ENCODE measurements around the gene RBM38. TPM values are rescaled to one million over a fixed set of nuclear protein-coding genes. Genes with fewer than 3 reads are reported as not detected.

Gene RBM38
- total and polyA plus RNA-seq, 9 of the 15 experiments (the other 6 are each of a cell fraction or from before 2014, with no cell fraction given): 0.28 to 82.4 (median 33.2) TPM

DNA sequence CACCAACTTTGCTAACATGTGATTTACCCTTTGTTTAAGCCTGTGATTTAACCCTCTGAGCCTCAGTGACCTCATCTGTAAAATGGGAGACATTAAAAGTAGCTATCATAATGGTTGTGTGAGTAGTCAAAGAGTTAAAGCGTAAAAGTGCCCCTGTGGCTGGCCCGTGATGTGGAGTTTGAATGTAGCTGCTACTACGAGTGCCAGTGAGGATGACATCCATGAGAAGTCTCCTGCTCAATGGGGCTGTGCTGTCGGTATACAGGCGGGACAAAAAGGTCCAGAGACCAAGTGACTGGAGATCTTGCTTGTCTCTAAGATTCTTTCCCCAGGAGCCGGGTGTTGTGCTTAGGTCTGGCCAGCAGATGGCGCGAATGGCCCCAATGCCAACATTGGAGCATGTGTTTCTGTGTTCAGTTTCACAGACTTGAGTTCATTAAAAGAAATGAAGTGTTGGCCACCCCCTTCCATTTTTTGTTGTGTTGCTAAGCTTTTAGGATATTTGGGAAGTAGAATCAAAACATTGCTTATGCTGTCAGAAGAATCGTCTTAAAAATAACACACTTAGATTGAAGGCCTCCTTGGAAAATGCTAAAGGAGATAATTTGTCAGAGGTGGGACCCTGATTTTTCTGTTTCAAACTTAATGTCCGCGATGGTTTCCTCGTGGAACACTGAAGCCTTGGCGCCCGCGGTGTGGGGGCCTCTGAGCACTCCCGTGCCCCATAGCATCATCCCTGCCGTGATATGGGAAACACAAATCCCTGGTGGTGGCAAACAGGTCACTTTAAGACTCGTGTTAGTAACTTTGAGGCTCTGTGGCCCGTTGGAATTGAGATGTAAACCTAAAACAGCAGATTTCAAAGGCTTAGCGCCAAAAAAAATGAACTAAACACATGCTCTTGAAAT is 9.3 kb upstream of the RBM38 start:
- H3K4me3 ChIP-seq: no peak overlapping the region
- 0 out of 4 replicates have a peak overlapping the region, but pooled peaks of 1 of the 2 experiments have one; percentile 41 for H3K9ac ChIP-seq (ENCODE audit: insufficient read depth in 1 of 2, low read depth in 2 of 2, low read length in 2 of 2)
- no TSS peak for BruUV-seq (replicated peaks)
- CTCF ChIA-PET (ENCODE audit: low intra/inter-chr PET ratio): interaction anchor here (0.6 to 4.3 kb wide), 7 partner anchors 109 to 212 kb away, joined by 3 to 77 read pairs (median 3); no protein-coding TSS in a partner anchor
- POLR2A ChIA-PET: interaction anchor here (0.6 to 1.2 kb wide), 3 partner anchors 9 to 26 kb away, joined by 3 read pairs; no protein-coding TSS in a partner anchor
- WGBS (ENCODE audit: insufficient coverage, low coverage, missing lambda C conversion rate): 16% methylated on average over 20 of the region's 20 CpGs
- in situ Hi-C loops (cut with MboI) (loop anchor here (25.0 kb wide), 1 partner anchor 830 kb away; no protein-coding TSS in a partner anchor), intact Hi-C loops (cut with micrococcal nuclease) (loop anchor here (1.0 to 5.0 kb wide), 3 partner anchors 40 to 212 kb away; no protein-coding TSS in a partner anchor)
- H3K36me3 ChIP-seq (ENCODE audit: control insufficient read depth, insufficient read depth, low read length): peaks cover 31% of the 10 kb centered on the region
- FAIRE-seq (peak; percentile 96), DNase-seq (ENCODE audit: extremely low read depth in 1 of 4, low spot score in 3 of 4) (peak; percentile 75 to 86 (median 82)), ATAC-seq (peak; percentile 89)
- peak overlapping the region; percentile 17 for H2AFZ ChIP-seq (ENCODE audit: low read depth, low read length)
- no peaks in the 10 kb centered on the region for H3K27me3 ChIP-seq (ENCODE audit: control insufficient read depth in 2 of 2, insufficient read depth in 2 of 2, low read length in 2 of 2)
- H3K4me2 ChIP-seq (ENCODE audit: insufficient read depth, low read length): no peak overlapping the region
- H3K4me1 ChIP-seq (replicated peaks in 1 of 2; ENCODE audit: control insufficient read depth in 2 of 2, insufficient read depth in 2 of 2, low read length in 2 of 2): peaks cover 0 to 13% of the 10 kb centered on the region in 2 experiments; a peak in 3 of 5 replicates
- peaks cover 5% of the 10 kb centered on the region; the same call in 1 of the 2 replicates for H4K20me1 ChIP-seq (replicated peaks; ENCODE audit: control insufficient read depth, insufficient read depth, low read length)
- no peaks in the 10 kb centered on the region for H3K9me3 ChIP-seq (replicated peaks; ENCODE audit: control insufficient read depth, insufficient read depth, low read depth, low read length)
- no peaks in the 10 kb centered on the region for H3K9me1 ChIP-seq (ENCODE audit: control insufficient read depth, insufficient read depth, low read length)
- no peak overlapping the region for H3K27ac ChIP-seq (ENCODE audit: extremely low read depth, low read depth, low read length)
- H3K79me2 ChIP-seq (ENCODE audit: control insufficient read depth, insufficient read depth, low read length): no peaks in the 10 kb centered on the region
- TF ChIP-seq, protein P1, sequence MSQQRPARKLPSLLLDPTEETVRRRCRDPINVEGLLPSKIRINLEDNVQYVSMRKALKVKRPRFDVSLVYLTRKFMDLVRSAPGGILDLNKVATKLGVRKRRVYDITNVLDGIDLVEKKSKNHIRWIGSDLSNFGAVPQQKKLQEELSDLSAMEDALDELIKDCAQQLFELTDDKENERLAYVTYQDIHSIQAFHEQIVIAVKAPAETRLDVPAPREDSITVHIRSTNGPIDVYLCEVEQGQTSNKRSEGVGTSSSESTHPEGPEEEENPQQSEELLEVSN (IDR thresholded peaks at IDR 0.05; ENCODE audit: borderline replicate concordance in 1 of 2, extremely low read depth in 1 of 2, insufficient read depth in 1 of 2, insufficient read length in 1 of 2, low read depth in 1 of 2, low read length in 1 of 2, poor library complexity in 1 of 2, severe bottlenecking in 1 of 2): peak in 1 of 2 experiments; percentile 48
- TF ChIP-seq RBFOX2 (IDR thresholded peaks at IDR 0.05; ENCODE audit: low read depth, low read length) (no peak), PML (IDR thresholded peaks at IDR 0.05; ENCODE audit: low read length) (no peak), STAG1 (CRISPR knock-in tag; IDR thresholded peaks at IDR 0.05; ENCODE audit: borderline replicate concordance) (peak; percentile 67; the same call in 1 of the 2 replicates), GABPB2 (CRISPR knock-in tag; conservative IDR thresholded peaks at IDR 0.05) (no peak), NCOA2 (IDR thresholded peaks at IDR 0.05; ENCODE audit: partially characterized antibody in 2 of 2) (no peak), ZNF24 (IDR thresholded peaks at IDR 0.05) (peak; percentile 41; the same call in 1 of the 2 replicates), CC2D1A (IDR thresholded peaks at IDR 0.05) (peak; percentile 68)
- TF ChIP-seq, protein P2, sequence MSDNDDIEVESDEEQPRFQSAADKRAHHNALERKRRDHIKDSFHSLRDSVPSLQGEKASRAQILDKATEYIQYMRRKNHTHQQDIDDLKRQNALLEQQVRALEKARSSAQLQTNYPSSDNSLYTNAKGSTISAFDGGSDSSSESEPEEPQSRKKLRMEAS (CRISPR knock-in tag; IDR thresholded peaks at IDR 0.05): peak; percentile 75
- TF ChIP-seq, protein P3, sequence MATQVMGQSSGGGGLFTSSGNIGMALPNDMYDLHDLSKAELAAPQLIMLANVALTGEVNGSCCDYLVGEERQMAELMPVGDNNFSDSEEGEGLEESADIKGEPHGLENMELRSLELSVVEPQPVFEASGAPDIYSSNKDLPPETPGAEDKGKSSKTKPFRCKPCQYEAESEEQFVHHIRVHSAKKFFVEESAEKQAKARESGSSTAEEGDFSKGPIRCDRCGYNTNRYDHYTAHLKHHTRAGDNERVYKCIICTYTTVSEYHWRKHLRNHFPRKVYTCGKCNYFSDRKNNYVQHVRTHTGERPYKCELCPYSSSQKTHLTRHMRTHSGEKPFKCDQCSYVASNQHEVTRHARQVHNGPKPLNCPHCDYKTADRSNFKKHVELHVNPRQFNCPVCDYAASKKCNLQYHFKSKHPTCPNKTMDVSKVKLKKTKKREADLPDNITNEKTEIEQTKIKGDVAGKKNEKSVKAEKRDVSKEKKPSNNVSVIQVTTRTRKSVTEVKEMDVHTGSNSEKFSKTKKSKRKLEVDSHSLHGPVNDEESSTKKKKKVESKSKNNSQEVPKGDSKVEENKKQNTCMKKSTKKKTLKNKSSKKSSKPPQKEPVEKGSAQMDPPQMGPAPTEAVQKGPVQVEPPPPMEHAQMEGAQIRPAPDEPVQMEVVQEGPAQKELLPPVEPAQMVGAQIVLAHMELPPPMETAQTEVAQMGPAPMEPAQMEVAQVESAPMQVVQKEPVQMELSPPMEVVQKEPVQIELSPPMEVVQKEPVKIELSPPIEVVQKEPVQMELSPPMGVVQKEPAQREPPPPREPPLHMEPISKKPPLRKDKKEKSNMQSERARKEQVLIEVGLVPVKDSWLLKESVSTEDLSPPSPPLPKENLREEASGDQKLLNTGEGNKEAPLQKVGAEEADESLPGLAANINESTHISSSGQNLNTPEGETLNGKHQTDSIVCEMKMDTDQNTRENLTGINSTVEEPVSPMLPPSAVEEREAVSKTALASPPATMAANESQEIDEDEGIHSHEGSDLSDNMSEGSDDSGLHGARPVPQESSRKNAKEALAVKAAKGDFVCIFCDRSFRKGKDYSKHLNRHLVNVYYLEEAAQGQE (IDR thresholded peaks at IDR 0.05; ENCODE audit: borderline replicate concordance): peak; percentile 91
- TF ChIP-seq, protein P3 (CRISPR knock-in tag; IDR thresholded peaks at IDR 0.05; ENCODE audit: low read depth): no peak
